Inferior parietal cortex (tissue), 1 donor: ENCODE measurements around the gene PTPRCAP.
"Not testable (repeated sequence)": the region's sequence is repeated elsewhere in the genome, so short reads cannot be mapped to it uniquely, and the experiment has no call there.

Source experiments
- DNase-seq: peaks from one replicate; pipeline ENCODE4 v3.0.0-alpha.2; 2016; ENCODE audit errors: extremely low spot score

Gene PTPRCAP

GRCh38 chr11:67409781-67410368 is 27.6 kb downstream of the PTPRCAP start:
- no peak for DNase-seq

- no peak for DNase-seq
These were observed 28.2 kb downstream of the PTPRCAP start for GRCh38 chr11:67409261-67409666.

- DNase-seq, result no peak
These were observed 28.9 kb downstream of the PTPRCAP start for GRCh38 chr11:67408437-67409200.

GRCh38 chr11:67407688-67408163 is 29.8 kb downstream of the PTPRCAP start:
- DNase-seq, result no peak

- DNase-seq, result no peak
These were observed 30.4 kb downstream of the PTPRCAP start for GRCh38 chr11:67406969-67407687.

- DNase-seq, result no peak
These were observed 31.0 kb downstream of the PTPRCAP start for GRCh38 chr11:67406420-67406968.

- DNase-seq, result no peak
These were observed 31.7 kb downstream of the PTPRCAP start for GRCh38 chr11:67405688-67406339.

GRCh38 chr11:67405196-67405567 is 32.3 kb downstream of the PTPRCAP start:
- no peak for DNase-seq

GRCh38 chr11:67404515-67405195 is 32.8 kb downstream of the PTPRCAP start:
- DNase-seq, result no peak

GRCh38 chr11:67403085-67403484 is 34.4 kb downstream of the PTPRCAP start:
- DNase-seq, result not testable (repeated sequence)

GRCh38 chr11:67402192-67402839 is 35.2 kb downstream of the PTPRCAP start:
- DNase-seq, result not testable (repeated sequence)

- DNase-seq, result peak; percentile 82
These were observed 35.8 kb downstream of the PTPRCAP start, which contains the start of gene PPP1CA for GRCh38 chr11:67401495-67402191. Gene PPP1CA (minus strand): TSS chr11:67401858. CDS start chr11:67401782, 76 bp downstream.

- DNase-seq, result no peak
These were observed 36.5 kb downstream of the PTPRCAP start for GRCh38 chr11:67400942-67401494.

- DNase-seq, result no peak
These were observed 37.1 kb downstream of the PTPRCAP start for GRCh38 chr11:67400251-67400941.

GRCh38 chr11:67398661-67399563 is 38.6 kb downstream of the PTPRCAP start:
- DNase-seq, result no peak

- DNase-seq, result no peak
These were observed 39.4 kb downstream of the PTPRCAP start for GRCh38 chr11:67397986-67398660.

- no peak for DNase-seq
These were observed 39.9 kb downstream of the PTPRCAP start for GRCh38 chr11:67397536-67397935.
